ENCODE data around the gene TOPAZ1.

The TOPAZ1 gene

GRCh38 chr3:44241706-44242105 is at the start of gene TOPAZ1:
TSS of gene TOPAZ1 (plus strand) at chr3:44241886. CDS start at chr3:44242054, 168 bp downstream.
- Mint-ChIP-seq H3K27me3 (peaks cover 44% of the 10 kb centered on the region), H3K36me3 (ENCODE audit: insufficient read depth) (peaks cover 3% of the 10 kb centered on the region), H3K27ac (ENCODE audit: low read depth) (no peak within 1 kb of the TSS), H3K4me3 (no peak within 1 kb of the TSS), H3K9me3 (peaks cover 5% of the 10 kb centered on the region), H3K4me1 (no peaks in the 10 kb centered on the region)
- no peak for DNase-seq (ENCODE audit: low spot score in 2 of 2)
- ATAC-seq (replicated peaks; ENCODE audit: extremely low read depth, poor library complexity, severe bottlenecking) = no peak

- no peaks in the 10 kb centered on the region for H3K4me1 Mint-ChIP-seq
Measured at GRCh38 chr3:44198284-44199269, 43.1 kb upstream of the TOPAZ1 start.

GRCh38 chr3:44206261-44206660 is 35.4 kb upstream of the TOPAZ1 start:
- peaks cover 11% of the 10 kb centered on the region for H3K4me1 Mint-ChIP-seq
- H3K27ac Mint-ChIP-seq (ENCODE audit: low read depth) = no peak overlapping the region
- ATAC-seq (replicated peaks; ENCODE audit: extremely low read depth, poor library complexity, severe bottlenecking) = no peak
- H3K4me3 Mint-ChIP-seq = no peak overlapping the region
- peaks cover 86% of the 10 kb centered on the region for H3K27me3 Mint-ChIP-seq
- H3K9me3 Mint-ChIP-seq = no peaks in the 10 kb centered on the region
- no peak for DNase-seq (ENCODE audit: low spot score in 2 of 2)
- H3K36me3 Mint-ChIP-seq (ENCODE audit: insufficient read depth) = no peaks in the 10 kb centered on the region

More at GRCh38 chr3:44198284-44199269, 43.1 kb upstream of the TOPAZ1 start:
- no peak overlapping the region for H3K4me3 Mint-ChIP-seq
- ATAC-seq (replicated peaks; ENCODE audit: extremely low read depth, poor library complexity, severe bottlenecking) (peak; percentile 64), DNase-seq (ENCODE audit: low spot score in 2 of 2) (peak; percentile 30 to 36)
- H3K36me3 Mint-ChIP-seq (ENCODE audit: insufficient read depth) = no peaks in the 10 kb centered on the region
- H3K27me3 Mint-ChIP-seq = peaks cover 48% of the 10 kb centered on the region
- H3K9me3 Mint-ChIP-seq = no peaks in the 10 kb centered on the region
- no peak overlapping the region for H3K27ac Mint-ChIP-seq (ENCODE audit: low read depth)

GRCh38 chr3:44206862-44207652 is 34.6 kb upstream of the TOPAZ1 start:
- no peaks in the 10 kb centered on the region for H3K36me3 Mint-ChIP-seq (ENCODE audit: insufficient read depth)
- H3K4me1 Mint-ChIP-seq = peaks cover 11% of the 10 kb centered on the region
- H3K27me3 Mint-ChIP-seq = peaks cover 87% of the 10 kb centered on the region
- DNase-seq (ENCODE audit: low spot score in 2 of 2) (no peak), ATAC-seq (replicated peaks; ENCODE audit: extremely low read depth, poor library complexity, severe bottlenecking) (no peak)
- no peaks in the 10 kb centered on the region for H3K9me3 Mint-ChIP-seq
- H3K27ac Mint-ChIP-seq (ENCODE audit: low read depth) = no peak overlapping the region
- no peak overlapping the region for H3K4me3 Mint-ChIP-seq

GRCh38 chr3:44208086-44208485 is 33.6 kb upstream of the TOPAZ1 start:
- Mint-ChIP-seq H3K27ac (ENCODE audit: low read depth) (no peak overlapping the region), H3K36me3 (ENCODE audit: insufficient read depth) (no peaks in the 10 kb centered on the region)
- no peak for DNase-seq (ENCODE audit: low spot score in 2 of 2)

GRCh38 chr3:44208568-44208967 is 33.1 kb upstream of the TOPAZ1 start:
- Mint-ChIP-seq H3K27me3 (peaks cover 90% of the 10 kb centered on the region), H3K9me3 (no peaks in the 10 kb centered on the region), H3K4me3 (no peak overlapping the region), H3K27ac (ENCODE audit: low read depth) (no peak overlapping the region), H3K4me1 (peaks cover 11% of the 10 kb centered on the region), H3K36me3 (ENCODE audit: insufficient read depth) (no peaks in the 10 kb centered on the region)
- ATAC-seq (replicated peaks; ENCODE audit: extremely low read depth, poor library complexity, severe bottlenecking) (no peak), DNase-seq (ENCODE audit: low spot score in 2 of 2) (no peak)

More at GRCh38 chr3:44208086-44208485, 33.6 kb upstream of the TOPAZ1 start:
- no peak overlapping the region for H3K4me3 Mint-ChIP-seq
- peaks cover 88% of the 10 kb centered on the region for H3K27me3 Mint-ChIP-seq
- H3K9me3 Mint-ChIP-seq = no peaks in the 10 kb centered on the region
- H3K4me1 Mint-ChIP-seq = peaks cover 11% of the 10 kb centered on the region
- ATAC-seq (replicated peaks; ENCODE audit: extremely low read depth, poor library complexity, severe bottlenecking) = no peak

GRCh38 chr3:44210967-44211366 is 30.7 kb upstream of the TOPAZ1 start:
- ATAC-seq (replicated peaks; ENCODE audit: extremely low read depth, poor library complexity, severe bottlenecking) (no peak), DNase-seq (ENCODE audit: low spot score in 2 of 2) (no peak)
- no peak overlapping the region for H3K4me3 Mint-ChIP-seq
- H3K27me3 Mint-ChIP-seq = peaks cover 89% of the 10 kb centered on the region
- H3K36me3 Mint-ChIP-seq (ENCODE audit: insufficient read depth) = peaks cover 3% of the 10 kb centered on the region
- H3K4me1 Mint-ChIP-seq = peaks cover 11% of the 10 kb centered on the region
- no peak overlapping the region for H3K27ac Mint-ChIP-seq (ENCODE audit: low read depth)
- H3K9me3 Mint-ChIP-seq = peaks cover 10% of the 10 kb centered on the region

- DNase-seq (ENCODE audit: low spot score in 2 of 2) = no peak
- no peak overlapping the region for H3K4me3 Mint-ChIP-seq
- no peaks in the 10 kb centered on the region for H3K36me3 Mint-ChIP-seq (ENCODE audit: insufficient read depth)
- no peak overlapping the region for H3K27ac Mint-ChIP-seq (ENCODE audit: low read depth)
- H3K4me1 Mint-ChIP-seq = no peaks in the 10 kb centered on the region
- ATAC-seq (replicated peaks; ENCODE audit: extremely low read depth, poor library complexity, severe bottlenecking) = no peak
- peaks cover 71% of the 10 kb centered on the region for H3K27me3 Mint-ChIP-seq
- no peaks in the 10 kb centered on the region for H3K9me3 Mint-ChIP-seq
Measured at GRCh38 chr3:44222337-44222736, 19.3 kb upstream of the TOPAZ1 start.

GRCh38 chr3:44223299-44223698 is 18.4 kb upstream of the TOPAZ1 start:
- ATAC-seq (replicated peaks; ENCODE audit: extremely low read depth, poor library complexity, severe bottlenecking) (no peak), DNase-seq (ENCODE audit: low spot score in 2 of 2) (no peak)
- no peaks in the 10 kb centered on the region for H3K9me3 Mint-ChIP-seq
- H3K4me1 Mint-ChIP-seq = no peaks in the 10 kb centered on the region
- no peak overlapping the region for H3K4me3 Mint-ChIP-seq
- no peak overlapping the region for H3K27ac Mint-ChIP-seq (ENCODE audit: low read depth)
- no peaks in the 10 kb centered on the region for H3K36me3 Mint-ChIP-seq (ENCODE audit: insufficient read depth)
- peaks cover 71% of the 10 kb centered on the region for H3K27me3 Mint-ChIP-seq

- DNase-seq (ENCODE audit: low spot score in 2 of 2) (no peak), ATAC-seq (replicated peaks; ENCODE audit: extremely low read depth, poor library complexity, severe bottlenecking) (no peak)
- H3K4me3 Mint-ChIP-seq = no peak overlapping the region
- H3K9me3 Mint-ChIP-seq = no peaks in the 10 kb centered on the region
- H3K4me1 Mint-ChIP-seq = no peaks in the 10 kb centered on the region
- peaks cover 71% of the 10 kb centered on the region for H3K27me3 Mint-ChIP-seq
- no peaks in the 10 kb centered on the region for H3K36me3 Mint-ChIP-seq (ENCODE audit: insufficient read depth)
- no peak overlapping the region for H3K27ac Mint-ChIP-seq (ENCODE audit: low read depth)
Measured at GRCh38 chr3:44224131-44224530, 17.6 kb upstream of the TOPAZ1 start.

- no peak overlapping the region for H3K4me3 Mint-ChIP-seq
- no peaks in the 10 kb centered on the region for H3K9me3 Mint-ChIP-seq
- H3K27me3 Mint-ChIP-seq = peaks cover 53% of the 10 kb centered on the region
- no peak for ATAC-seq (replicated peaks; ENCODE audit: extremely low read depth, poor library complexity, severe bottlenecking)
- no peak overlapping the region for H3K27ac Mint-ChIP-seq (ENCODE audit: low read depth)
- H3K36me3 Mint-ChIP-seq (ENCODE audit: insufficient read depth) = no peaks in the 10 kb centered on the region
- H3K4me1 Mint-ChIP-seq = no peaks in the 10 kb centered on the region
- DNase-seq (ENCODE audit: low spot score in 2 of 2) = no peak
Measured at GRCh38 chr3:44226573-44226972, 15.1 kb upstream of the TOPAZ1 start.

- no peak overlapping the region for H3K27ac Mint-ChIP-seq (ENCODE audit: low read depth)
- peaks cover 3% of the 10 kb centered on the region for H3K4me1 Mint-ChIP-seq
- ATAC-seq (replicated peaks; ENCODE audit: extremely low read depth, poor library complexity, severe bottlenecking) (no peak), DNase-seq (ENCODE audit: low spot score in 2 of 2) (no peak)
- H3K9me3 Mint-ChIP-seq = no peaks in the 10 kb centered on the region
- no peak overlapping the region for H3K4me3 Mint-ChIP-seq
- H3K36me3 Mint-ChIP-seq (ENCODE audit: insufficient read depth) = no peaks in the 10 kb centered on the region
- H3K27me3 Mint-ChIP-seq = peaks cover 44% of the 10 kb centered on the region
Measured at GRCh38 chr3:44227632-44228031, 14.1 kb upstream of the TOPAZ1 start.
